Nephron progenitor cell (in vitro differentiated cells): Measurements from ENCODE around the gene LCORL.
"Not testable (repeated sequence)": the region's sequence is repeated elsewhere in the genome, so short reads cannot be mapped to it uniquely, and the experiment has no call there.

Experiments used
- DNase-seq: peaks from one replicate; pipeline ENCODE4 v3.0.0; 2021
- H3K27ac Mint-ChIP-seq: 2 replicates; pipeline ENCODE4 v1.8.0; 2021; ENCODE audit warnings: mild to moderate bottlenecking, moderate library complexity, mixed read lengths
- H3K27me3 Mint-ChIP-seq: 2 replicates; pipeline ENCODE4 v1.8.0; 2021; ENCODE audit warnings: mild to moderate bottlenecking, low read depth, mixed read lengths; ENCODE audit not compliant: poor library complexity
- H3K36me3 Mint-ChIP-seq: 2 replicates; pipeline ENCODE4 v1.8.0; 2021; ENCODE audit warnings: low read depth, mixed read lengths
- H3K4me1 Mint-ChIP-seq: 2 replicates; pipeline ENCODE4 v1.8.0; 2021; ENCODE audit warnings: mixed read lengths
- H3K4me3 Mint-ChIP-seq: 2 replicates; pipeline ENCODE4 v1.8.0; 2021; ENCODE audit warnings: mild to moderate bottlenecking, moderate library complexity, mixed read lengths
- H3K9me3 Mint-ChIP-seq: 2 replicates; pipeline ENCODE4 v1.8.0; 2021; ENCODE audit warnings: mild to moderate bottlenecking, moderate library complexity, mixed read lengths
- CTCF ChIP-seq: fragments of 200-600 bp; sonication (generic); IDR thresholded peaks from 2 replicates; pipeline ENCODE4 v1.5.0; 2021; ENCODE audit warnings: antibody characterized with exemption

The LCORL gene

DNA sequence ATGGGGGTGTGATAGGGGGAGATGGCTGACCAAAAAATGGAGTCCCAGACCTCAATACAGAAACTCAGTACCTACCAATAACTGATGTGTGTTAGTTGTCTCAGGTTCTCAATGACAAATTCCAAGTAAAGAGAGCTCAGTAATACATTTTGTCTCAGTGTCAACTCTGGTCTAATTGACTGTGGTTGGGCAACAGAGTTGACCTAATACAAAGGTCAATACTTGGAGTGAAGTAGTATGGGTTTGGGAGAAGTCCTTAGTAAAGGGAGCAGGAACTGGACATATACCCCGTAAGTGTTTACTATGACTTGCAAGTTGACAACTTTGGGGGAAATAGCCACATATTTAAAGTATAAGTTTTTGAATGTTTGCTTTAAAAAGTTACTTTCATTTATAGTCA, 20.5 kb upstream of the LCORL start:
- Mint-ChIP-seq H3K9me3 (no peaks in the 10 kb centered on the region), H3K36me3 (no peaks in the 10 kb centered on the region), H3K4me1 (no peaks in the 10 kb centered on the region), H3K4me3 (no peak overlapping the region), H3K27me3 (peaks cover 3% of the 10 kb centered on the region), H3K27ac (no peak overlapping the region)
- no peak for TF ChIP-seq CTCF
- DNase-seq, result no peak

DNA sequence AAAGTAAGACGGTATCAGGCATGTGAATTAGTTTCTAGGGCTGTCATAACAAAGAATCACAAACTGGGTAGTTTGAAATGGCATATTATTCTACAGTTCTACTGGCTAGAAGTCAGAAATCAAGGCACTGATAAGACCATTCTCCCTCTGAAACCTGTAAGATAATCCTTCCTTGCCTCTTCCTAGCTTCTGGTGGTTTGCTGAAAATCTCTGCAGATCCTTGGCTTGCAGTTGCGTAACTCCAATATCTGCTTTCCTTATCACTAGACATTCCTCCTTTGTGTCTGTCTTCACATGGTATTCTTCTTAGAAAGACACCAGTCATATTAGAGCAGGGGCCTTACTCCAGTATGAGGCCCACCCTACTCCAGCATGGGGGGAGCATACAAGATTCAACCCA, 19.6 kb upstream of the LCORL start:
- no peaks in the 10 kb centered on the region for H3K4me1 Mint-ChIP-seq
- no peak overlapping the region for H3K27ac Mint-ChIP-seq
- H3K9me3 Mint-ChIP-seq, result no peaks in the 10 kb centered on the region
- no peak for DNase-seq
- no peak for TF ChIP-seq CTCF
- H3K4me3 Mint-ChIP-seq, result no peak overlapping the region
- H3K27me3 Mint-ChIP-seq, result peaks cover 3% of the 10 kb centered on the region
- no peaks in the 10 kb centered on the region for H3K36me3 Mint-ChIP-seq

DNA sequence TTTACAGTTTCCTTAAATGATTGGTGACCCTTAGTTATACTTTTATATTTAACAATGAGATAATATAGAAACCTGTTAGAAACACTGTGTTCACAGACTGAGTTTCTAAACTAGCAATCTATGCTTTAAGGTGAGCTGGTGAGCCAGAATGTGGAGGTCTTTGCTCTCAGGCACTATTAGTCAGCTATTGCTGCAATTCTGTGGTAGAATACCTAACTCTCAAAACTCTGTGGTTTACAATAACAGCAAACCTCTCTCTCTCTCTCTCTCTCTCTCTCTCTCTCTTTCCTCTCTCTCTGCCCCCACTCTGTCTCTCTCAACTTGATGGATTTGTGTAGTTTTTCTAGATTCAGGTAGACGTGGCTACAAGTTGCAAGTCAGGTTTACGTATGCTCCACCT, 17.6 kb upstream of the LCORL start:
- Mint-ChIP-seq H3K9me3 (no peaks in the 10 kb centered on the region), H3K4me1 (no peaks in the 10 kb centered on the region), H3K36me3 (no peaks in the 10 kb centered on the region), H3K4me3 (no peak overlapping the region), H3K27me3 (no peaks in the 10 kb centered on the region), H3K27ac (no peak overlapping the region)
- TF ChIP-seq CTCF, result no peak
- no peak for DNase-seq

DNA sequence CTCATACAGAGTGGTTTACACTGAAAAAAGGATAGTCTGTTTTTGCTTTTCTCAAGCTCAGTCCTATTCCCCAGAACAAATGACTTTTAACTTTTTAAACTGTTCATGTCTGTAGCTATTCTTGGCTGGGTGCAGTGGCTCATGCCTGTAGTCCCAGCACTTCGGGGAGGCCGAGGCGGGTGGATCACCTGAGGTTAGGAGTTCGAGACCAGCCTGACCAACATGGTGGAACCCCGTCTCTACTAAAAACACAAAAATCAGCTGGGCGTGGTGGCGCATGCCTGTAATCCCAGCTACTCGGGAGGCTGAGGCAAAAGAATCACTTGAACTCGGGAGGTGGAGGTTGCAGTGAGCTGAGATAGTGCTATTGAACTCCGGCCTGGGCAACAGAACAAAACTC, 14.8 kb upstream of the LCORL start:
- not testable (repeated sequence) for DNase-seq, H3K4me1 Mint-ChIP-seq, H3K4me3 Mint-ChIP-seq, H3K36me3 Mint-ChIP-seq, H3K27ac Mint-ChIP-seq, H3K9me3 Mint-ChIP-seq, H3K27me3 Mint-ChIP-seq

DNA sequence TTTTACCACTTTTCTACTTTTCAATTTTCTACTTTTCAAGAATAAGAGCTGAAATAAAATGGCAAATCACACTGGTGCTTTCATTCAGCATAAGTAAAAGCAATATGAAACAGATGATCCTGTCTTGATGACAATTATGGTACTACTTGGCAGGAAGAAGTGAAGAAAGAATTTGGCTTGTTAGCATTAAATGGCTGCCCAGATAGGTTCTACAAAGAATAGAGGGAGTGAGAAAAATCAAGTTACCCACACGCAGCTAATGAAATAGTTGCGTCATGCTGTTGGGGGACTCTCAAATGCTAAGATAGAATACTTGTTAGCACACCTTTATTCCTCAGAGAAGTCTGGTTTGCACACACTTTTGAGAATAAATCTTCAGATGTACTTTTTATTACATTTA, 12.5 kb upstream of the LCORL start:
- H3K4me1 Mint-ChIP-seq, result no peaks in the 10 kb centered on the region
- no peaks in the 10 kb centered on the region for H3K9me3 Mint-ChIP-seq
- no peak overlapping the region for H3K27ac Mint-ChIP-seq
- H3K27me3 Mint-ChIP-seq, result no peaks in the 10 kb centered on the region
- no peaks in the 10 kb centered on the region for H3K36me3 Mint-ChIP-seq
- TF ChIP-seq CTCF, result no peak
- H3K4me3 Mint-ChIP-seq, result no peak overlapping the region
- DNase-seq, result no peak

- H3K4me1 Mint-ChIP-seq, result no peaks in the 10 kb centered on the region
- H3K36me3 Mint-ChIP-seq, result no peaks in the 10 kb centered on the region
- no peak for DNase-seq
- H3K27me3 Mint-ChIP-seq, result no peaks in the 10 kb centered on the region
- TF ChIP-seq CTCF, result no peak
- H3K27ac Mint-ChIP-seq, result no peak overlapping the region
- H3K4me3 Mint-ChIP-seq, result no peak overlapping the region
- no peaks in the 10 kb centered on the region for H3K9me3 Mint-ChIP-seq
These were observed 11.8 kb upstream of the LCORL start for GRCh38 chr4:18033111-18034085.
